Endometrial microvascular endothelial cells (primary cell): ENCODE results near the gene ARL4A. TPM values are rescaled to one million over a fixed set of nuclear protein-coding genes. Genes with fewer than 3 reads are reported as not detected.

ENCODE experiments used
- total RNA-seq: library from RNA; depleted of rRNA; stranded (reverse); fragments of >200 nt; gene quantifications from one replicate; pipeline ENCODE4 v1.2.3, GENCODE V29; 2015; ENCODE audit errors: inconsistent ontology term

The ARL4A gene
- total RNA-seq, 1 donor from 2014 or later: 14.6 TPM

Other genes starting within 250 kb of the ARL4A start
- gene SCIN, start 116.9 kb upstream of the ARL4A start, total RNA-seq: 4.2 TPM